ENCODE data around the gene CXCL5.

GRCh38 chr4:73947239-73947985 lies 51.1 kb downstream of the CXCL5 start:
- TF ChIP-seq, protein P1, sequence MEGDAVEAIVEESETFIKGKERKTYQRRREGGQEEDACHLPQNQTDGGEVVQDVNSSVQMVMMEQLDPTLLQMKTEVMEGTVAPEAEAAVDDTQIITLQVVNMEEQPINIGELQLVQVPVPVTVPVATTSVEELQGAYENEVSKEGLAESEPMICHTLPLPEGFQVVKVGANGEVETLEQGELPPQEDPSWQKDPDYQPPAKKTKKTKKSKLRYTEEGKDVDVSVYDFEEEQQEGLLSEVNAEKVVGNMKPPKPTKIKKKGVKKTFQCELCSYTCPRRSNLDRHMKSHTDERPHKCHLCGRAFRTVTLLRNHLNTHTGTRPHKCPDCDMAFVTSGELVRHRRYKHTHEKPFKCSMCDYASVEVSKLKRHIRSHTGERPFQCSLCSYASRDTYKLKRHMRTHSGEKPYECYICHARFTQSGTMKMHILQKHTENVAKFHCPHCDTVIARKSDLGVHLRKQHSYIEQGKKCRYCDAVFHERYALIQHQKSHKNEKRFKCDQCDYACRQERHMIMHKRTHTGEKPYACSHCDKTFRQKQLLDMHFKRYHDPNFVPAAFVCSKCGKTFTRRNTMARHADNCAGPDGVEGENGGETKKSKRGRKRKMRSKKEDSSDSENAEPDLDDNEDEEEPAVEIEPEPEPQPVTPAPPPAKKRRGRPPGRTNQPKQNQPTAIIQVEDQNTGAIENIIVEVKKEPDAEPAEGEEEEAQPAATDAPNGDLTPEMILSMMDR (conservative IDR thresholded peaks at IDR 0.05), result no peak
- TF ChIP-seq ZFX (IDR thresholded peaks at IDR 0.05), result no peak

Measured in C4-2B (cell line).